CD8-positive, alpha-beta memory T cell (primary cell): ENCODE results near the gene MAVS. TPM values are rescaled to one million over a fixed set of nuclear protein-coding genes. Genes with fewer than 3 reads are reported as not detected.
"Not testable (repeated sequence)": the region's sequence is repeated elsewhere in the genome, so short reads cannot be mapped to it uniquely, and the experiment has no call there.

Experiments
- CTCF ChIA-PET: fragments of 350-600 bp; sonication (Branson Sonifier 250); formaldehyde crosslinking; loops from one replicate; lab custom pipeline; 2021; ENCODE audit warnings: antibody characterized with exemption; lab: Charles Lee
- POLR2A ChIA-PET: fragments of 350-600 bp; sonication (Branson Sonifier 250); formaldehyde crosslinking; loops from one replicate; lab custom pipeline; 2021; ENCODE audit warnings: antibody characterized with exemption; lab: Charles Lee
- DNase-seq, 5 donors: peaks; one replicate each; pipeline versions ENCODE4 v3.0.0 to v3.0.0-alpha.2; 2020 to 2022; ENCODE audit warnings: mixed read lengths in 1 of 5
- H3K27ac ChIP-seq: one replicate; pipeline ENCODE4 v1.7.0; 2013; ENCODE audit warnings: low read depth, mild to moderate bottlenecking, low read length, moderate library complexity
- H3K27me3 ChIP-seq: 2 replicates; pipeline ENCODE4 v1.7.0; 2013; ENCODE audit warnings: low read length, mild to moderate bottlenecking; ENCODE audit not compliant: insufficient read depth, poor library complexity, severe bottlenecking
- H3K36me3 ChIP-seq: 2 replicates; pipeline ENCODE4 v1.7.0; 2013; ENCODE audit warnings: mild to moderate bottlenecking, low read length, moderate library complexity; ENCODE audit not compliant: insufficient read depth
- H3K4me1 ChIP-seq: 2 replicates; pipeline ENCODE4 v1.7.0; 2013; ENCODE audit warnings: mild to moderate bottlenecking, low read length, moderate library complexity; ENCODE audit not compliant: insufficient read depth
- H3K4me3 ChIP-seq: 2 replicates; pipeline ENCODE4 v1.7.0; 2013; ENCODE audit warnings: mild to moderate bottlenecking, low read length
- H3K9me3 ChIP-seq: 2 replicates; pipeline ENCODE4 v1.7.0; 2013; ENCODE audit warnings: mild to moderate bottlenecking, low read length
- H3K27ac Mint-ChIP-seq, 8 donors: one replicate each; pipeline ENCODE4 v1.8.0; 2020 to 2021; ENCODE audit warnings: mixed read lengths in 8 of 8, mild to moderate bottlenecking in 6 of 8, inconsistent platforms in 3 of 8, moderate library complexity in 3 of 8
- H3K27me3 Mint-ChIP-seq, 2 donors: one replicate each; pipeline ENCODE4 v1.8.0; 2020 to 2021; ENCODE audit warnings: mixed read lengths in 2 of 2, mild to moderate bottlenecking in 1 of 2, moderate library complexity in 1 of 2
- H3K36me3 Mint-ChIP-seq, 3 donors: one replicate each; pipeline ENCODE4 v1.8.0; 2020 to 2021; ENCODE audit warnings: mixed read lengths in 3 of 3, inconsistent platforms in 1 of 3, mild to moderate bottlenecking in 1 of 3
- H3K4me1 Mint-ChIP-seq, 3 donors: one replicate each; pipeline ENCODE4 v1.8.0; 2020 to 2021; ENCODE audit warnings: mixed read lengths in 3 of 3, inconsistent platforms in 1 of 3, mild to moderate bottlenecking in 1 of 3
- H3K4me3 Mint-ChIP-seq, 7 donors: one replicate each; pipeline ENCODE4 v1.8.0; 2020 to 2021; ENCODE audit warnings: mixed read lengths in 7 of 7, mild to moderate bottlenecking in 6 of 7, moderate library complexity in 4 of 7, inconsistent platforms in 2 of 7
- H3K9me3 Mint-ChIP-seq, 5 donors: one replicate each; pipeline ENCODE4 v1.8.0; 2020 to 2022; ENCODE audit warnings: mixed read lengths in 5 of 5, mild to moderate bottlenecking in 3 of 5, moderate library complexity in 2 of 5, inconsistent platforms in 1 of 5
- polyA plus RNA-seq: library from polyadenylated mRNA; unstranded; fragments of 300-500 nt; fragmentation: Illumina TruSeq; gene quantifications from one replicate; pipeline ENCODE4 v1.2.3, GENCODE V29; 2021
- total RNA-seq, 2 experiments: library from RNA; stranded (reverse); gene quantifications; one replicate each; pipeline ENCODE4 v1.2.3, GENCODE V29; 2021

MAVS gene
- total and polyA plus RNA-seq, 3 experiments from 2014 or later = 8.1 to 34.8 (median 34.3) TPM

DNA sequence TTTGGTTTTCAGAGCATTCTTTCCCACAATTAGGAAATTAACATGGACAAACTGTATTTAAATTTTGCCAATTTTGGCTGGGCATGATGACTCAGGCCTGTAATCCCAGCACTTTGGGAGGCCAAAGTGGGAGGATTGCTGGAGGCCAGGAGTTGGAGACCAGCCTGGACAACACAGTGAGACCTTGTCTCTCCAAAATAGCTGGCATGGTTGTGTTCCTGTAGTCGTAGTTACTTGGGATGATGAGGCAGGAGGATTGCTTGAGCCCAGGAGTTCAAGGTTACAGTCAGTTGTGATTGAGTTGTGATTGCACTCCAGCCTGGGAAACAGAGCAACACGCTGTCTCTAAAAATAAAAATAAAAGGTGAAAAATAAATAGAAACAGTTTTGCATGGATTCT lies 57.6 kb downstream of the MAVS start:
- Histone ChIP-seq H3K4me1 (peaks cover 44% of the 10 kb centered on the region), H3K36me3 (peaks cover 4% of the 10 kb centered on the region), H3K4me3 (no peak overlapping the region), H3K27ac (no peak overlapping the region), H3K27me3 (no peaks in the 10 kb centered on the region), H3K9me3 (no peaks in the 10 kb centered on the region)
- no peaks in the 10 kb centered on the region for H3K9me3 Mint-ChIP-seq
- ChIA-PET CTCF (interaction anchor here (1.1 kb wide), 1 partner anchor 51 kb away, joined by 3 read pairs; no protein-coding TSS in a partner anchor), POLR2A (no interaction called here)
- H3K4me1 Mint-ChIP-seq = peaks cover 65 to 90% (median 85%) of the 10 kb centered on the region in 3 donors
- H3K36me3 Mint-ChIP-seq = peaks cover 3 to 26% (median 5%) of the 10 kb centered on the region in 3 donors
- peaks cover 0 to 2% of the 10 kb centered on the region in 2 donors for H3K27me3 Mint-ChIP-seq
- H3K4me3 Mint-ChIP-seq = no peak overlapping the region
- no peak for DNase-seq
- peak overlapping the region in 4 of 8 donors; percentile 6 to 78 (median 56) for H3K27ac Mint-ChIP-seq

DNA sequence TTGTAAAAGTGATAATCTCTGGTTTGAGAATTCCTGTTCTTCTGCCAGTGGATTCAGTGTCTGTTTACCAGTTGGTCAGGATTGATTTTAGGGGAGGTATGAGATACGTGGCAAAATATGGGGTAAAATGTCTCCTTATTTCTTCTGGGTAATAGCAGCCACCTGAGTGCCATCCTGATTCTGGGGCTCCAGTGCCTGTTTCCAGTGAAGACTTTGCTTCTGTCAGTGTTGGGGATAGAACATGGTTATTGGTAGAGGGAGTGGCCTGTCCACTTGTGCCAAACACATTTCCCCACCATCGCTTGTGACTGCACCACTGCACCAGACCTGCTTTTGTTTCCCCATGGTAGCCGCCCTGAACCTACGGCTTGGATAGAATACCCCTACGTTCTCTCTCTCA lies 58.2 kb downstream of the MAVS start:
- peak overlapping the region in 1 of 7 donors; percentile 2 for H3K4me3 Mint-ChIP-seq
- ChIA-PET CTCF (interaction anchor here (1.1 kb wide), 1 partner anchor 51 kb away, joined by 3 read pairs; no protein-coding TSS in a partner anchor), POLR2A (interaction anchor here (0.7 kb wide), 1 partner anchor 61 kb away, joined by 5 read pairs; no protein-coding TSS in a partner anchor)
- Histone ChIP-seq H3K9me3 (no peaks in the 10 kb centered on the region), H3K4me1 (peaks cover 38% of the 10 kb centered on the region), H3K36me3 (peaks cover 5% of the 10 kb centered on the region), H3K27ac (no peak overlapping the region), H3K4me3 (no peak overlapping the region), H3K27me3 (no peaks in the 10 kb centered on the region)
- no peaks in the 10 kb centered on the region for H3K9me3 Mint-ChIP-seq
- H3K4me1 Mint-ChIP-seq = peaks cover 62 to 87% (median 80%) of the 10 kb centered on the region in 3 donors
- DNase-seq = no peak
- peaks cover 3 to 29% (median 5%) of the 10 kb centered on the region in 3 donors for H3K36me3 Mint-ChIP-seq
- H3K27ac Mint-ChIP-seq = peak overlapping the region in 6 of 8 donors; percentile 14 to 83 (median 72)
- H3K27me3 Mint-ChIP-seq = peaks cover 0 to 2% of the 10 kb centered on the region in 2 donors

DNA sequence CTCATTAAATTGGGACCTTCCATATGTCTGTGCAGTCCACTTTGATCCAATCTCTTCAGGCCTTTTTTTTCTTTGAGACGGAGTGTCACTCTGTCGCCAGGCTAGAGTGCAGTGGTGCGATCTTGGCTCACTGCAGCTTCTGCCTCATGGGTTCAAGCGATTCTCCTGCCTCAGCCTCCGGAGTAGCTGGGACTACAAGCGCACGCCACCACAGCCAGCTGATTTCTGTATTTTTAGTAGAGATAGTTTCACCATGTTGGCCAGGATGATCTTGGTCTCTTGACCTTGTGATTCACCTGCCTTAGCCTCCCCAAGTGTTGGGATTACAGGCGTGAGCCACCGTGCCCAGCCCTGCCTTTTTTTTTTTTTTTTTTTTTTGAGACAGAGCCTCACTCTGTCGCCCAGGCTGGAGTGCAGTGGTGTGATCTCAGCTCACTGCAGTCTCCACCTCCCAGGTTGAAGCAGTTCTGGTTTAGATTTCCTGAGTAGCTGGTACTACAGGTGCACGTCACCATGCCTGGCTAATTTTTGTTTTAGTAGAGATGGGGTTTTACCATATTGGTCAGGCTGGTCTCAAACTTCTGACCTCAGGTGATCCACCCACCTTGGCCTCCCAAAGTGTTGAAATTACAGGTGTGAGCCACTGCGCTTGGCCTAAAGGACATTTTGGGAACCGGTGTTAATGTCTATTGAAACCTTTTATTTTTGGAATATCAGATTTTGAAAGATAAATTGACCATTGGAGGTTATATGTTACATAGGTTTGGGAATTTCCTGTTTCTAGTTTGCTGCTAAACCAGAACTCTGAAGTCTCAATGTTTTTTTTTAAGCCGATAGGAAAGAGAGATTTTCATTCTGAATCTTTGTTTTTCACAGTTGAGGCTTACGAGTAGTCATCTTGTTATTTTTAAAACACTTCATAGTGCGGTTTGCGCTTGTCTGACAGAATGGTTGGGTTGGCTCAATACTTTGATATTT lies 60.4 kb downstream of the MAVS start:
- not testable (repeated sequence) for H3K9me3 ChIP-seq, H3K27me3 Mint-ChIP-seq, H3K27me3 ChIP-seq, H3K9me3 Mint-ChIP-seq, H3K4me3 ChIP-seq
- H3K36me3 Mint-ChIP-seq = peaks cover 3 to 44% (median 12%) of the 10 kb centered on the region in 3 donors
- peaks cover 24% of the 10 kb centered on the region for H3K36me3 ChIP-seq
- H3K4me3 Mint-ChIP-seq = peak overlapping the region; percentile 12 to 86 (median 67)
- peak overlapping the region; percentile 13 for H3K27ac ChIP-seq
- ChIA-PET CTCF (interaction anchor here (0.8 to 1.3 kb wide), 6 partner anchors 9 to 178 kb away, joined by 3 to 5 read pairs (median 4); partner anchors contain the start of gene AP5S1), POLR2A (interaction anchor here (0.6 to 1.1 kb wide), 3 partner anchors 11 to 42 kb away, joined by 3 to 13 read pairs (median 3); no protein-coding TSS in a partner anchor)
- H3K27ac Mint-ChIP-seq = peak overlapping the region; percentile 85 to 95 (median 88)
- H3K4me1 Mint-ChIP-seq = peaks cover 50 to 83% (median 66%) of the 10 kb centered on the region in 3 donors
- peak; percentile 16 to 67 (median 31) for DNase-seq
- peaks cover 22% of the 10 kb centered on the region for H3K4me1 ChIP-seq

DNA sequence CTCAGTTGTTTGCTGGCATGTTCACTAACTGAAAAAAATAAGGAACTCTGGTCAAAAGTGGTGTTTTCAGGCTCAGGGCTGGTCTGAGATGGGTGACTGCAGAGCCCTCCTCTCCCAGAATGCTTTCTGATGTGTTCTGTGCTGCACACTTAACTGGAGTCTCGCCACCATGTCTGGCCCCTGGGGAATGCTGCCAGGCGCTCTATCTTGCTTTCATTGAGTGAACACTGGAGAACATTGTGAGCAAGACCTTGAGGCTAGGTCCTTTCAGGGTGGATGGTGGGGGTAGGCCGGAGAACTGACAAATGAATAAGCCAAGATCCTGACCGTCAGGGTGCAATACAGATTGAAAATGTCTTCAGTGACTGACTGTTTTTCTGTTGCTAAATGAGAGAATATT lies 62.0 kb downstream of the MAVS start:
- no peak for DNase-seq
- Mint-ChIP-seq H3K36me3 (peaks cover 3 to 56% (median 20%) of the 10 kb centered on the region in 3 donors), H3K9me3 (no peaks in the 10 kb centered on the region), H3K4me3 (peak overlapping the region in 1 of 7 donors; percentile 39), H3K27ac (peak overlapping the region in 6 of 8 donors; percentile 64 to 85 (median 70)), H3K4me1 (peaks cover 45 to 75% (median 54%) of the 10 kb centered on the region in 3 donors), H3K27me3 (no peaks in the 10 kb centered on the region)
- CTCF ChIA-PET = no interaction called here
- peaks cover 22% of the 10 kb centered on the region for H3K4me1 ChIP-seq
- H3K9me3 ChIP-seq = no peaks in the 10 kb centered on the region
- POLR2A ChIA-PET = no interaction called here
- peaks cover 30% of the 10 kb centered on the region for H3K36me3 ChIP-seq
- H3K27me3 ChIP-seq = no peaks in the 10 kb centered on the region
- H3K27ac ChIP-seq = no peak overlapping the region
- no peak overlapping the region for H3K4me3 ChIP-seq

DNA sequence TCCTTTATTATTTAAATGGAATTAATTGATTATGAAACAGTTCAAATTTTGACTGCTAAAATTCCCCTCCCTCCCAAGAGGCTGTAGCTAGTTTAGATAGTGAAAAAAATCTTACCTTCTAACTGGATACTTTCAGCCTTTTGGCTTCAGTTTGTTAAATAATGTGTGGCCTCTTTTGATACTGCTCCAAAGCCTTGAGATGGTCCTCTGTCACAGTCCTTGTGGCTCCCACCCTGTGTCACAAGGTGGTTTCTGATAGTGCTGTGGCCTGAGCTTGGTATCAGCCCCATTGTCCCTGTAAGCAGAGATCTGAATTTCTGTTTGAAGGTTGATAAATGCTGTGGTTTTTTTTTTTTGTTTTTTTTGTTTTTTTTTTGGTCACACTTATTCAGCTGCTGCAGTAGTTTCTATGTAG lies 63.3 kb downstream of the MAVS start:
- CTCF ChIA-PET = no interaction called here

DNA sequence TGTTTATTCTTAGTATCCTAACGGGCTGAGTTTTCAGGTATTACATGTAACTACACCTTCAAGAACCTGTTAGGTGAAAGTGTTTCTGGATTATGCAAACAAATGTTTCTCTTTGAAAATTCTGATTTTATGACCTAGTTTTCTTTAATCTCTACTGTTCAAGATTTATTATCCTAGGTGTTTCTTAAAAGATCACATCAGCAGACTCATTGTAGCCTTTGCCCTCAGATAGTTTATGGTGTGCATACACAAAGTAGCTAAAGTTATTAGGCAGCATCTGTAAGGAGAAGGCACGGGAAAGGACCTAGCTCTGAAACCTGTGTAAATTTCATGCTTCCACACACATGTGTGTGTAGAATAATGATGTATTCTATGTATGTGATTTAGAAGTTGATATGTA lies 64.2 kb downstream of the MAVS start:
- no peaks in the 10 kb centered on the region for H3K9me3 ChIP-seq
- no peak overlapping the region for H3K27ac ChIP-seq
- ChIA-PET POLR2A (no interaction called here), CTCF (no interaction called here)
- H3K4me3 Mint-ChIP-seq = no peak overlapping the region
- peaks cover 22% of the 10 kb centered on the region for H3K4me1 ChIP-seq
- DNase-seq = no peak
- H3K27me3 Mint-ChIP-seq = no peaks in the 10 kb centered on the region
- H3K4me3 ChIP-seq = no peak overlapping the region
- H3K36me3 ChIP-seq = peaks cover 40% of the 10 kb centered on the region
- H3K27me3 ChIP-seq = no peaks in the 10 kb centered on the region
- peak overlapping the region in 3 of 8 donors; percentile 17 to 76 (median 56) for H3K27ac Mint-ChIP-seq
- H3K9me3 Mint-ChIP-seq = no peaks in the 10 kb centered on the region
- peaks cover 7 to 71% (median 25%) of the 10 kb centered on the region in 3 donors for H3K36me3 Mint-ChIP-seq
- H3K4me1 Mint-ChIP-seq = peaks cover 42 to 75% (median 56%) of the 10 kb centered on the region in 3 donors

More for the DNA sequence above, 63.3 kb downstream of the MAVS start:
- H3K27ac Mint-ChIP-seq = peak overlapping the region in 5 of 8 donors; percentile 22 to 98 (median 63)
- Histone ChIP-seq H3K27ac (no peak overlapping the region), H3K4me1 (peaks cover 22% of the 10 kb centered on the region), H3K9me3 (no peaks in the 10 kb centered on the region), H3K36me3 (peaks cover 40% of the 10 kb centered on the region), H3K4me3 (no peak overlapping the region), H3K27me3 (no peaks in the 10 kb centered on the region)
- H3K9me3 Mint-ChIP-seq = no peaks in the 10 kb centered on the region
- H3K36me3 Mint-ChIP-seq = peaks cover 3 to 65% (median 20%) of the 10 kb centered on the region in 3 donors
- POLR2A ChIA-PET = interaction anchor here (0.6 kb wide), 1 partner anchor 22 kb away, joined by 5 read pairs; no protein-coding TSS in a partner anchor
- no peak overlapping the region for H3K4me3 Mint-ChIP-seq
- no peaks in the 10 kb centered on the region for H3K27me3 Mint-ChIP-seq
- peaks cover 38 to 72% (median 50%) of the 10 kb centered on the region in 3 donors for H3K4me1 Mint-ChIP-seq
- DNase-seq = no peak

DNA sequence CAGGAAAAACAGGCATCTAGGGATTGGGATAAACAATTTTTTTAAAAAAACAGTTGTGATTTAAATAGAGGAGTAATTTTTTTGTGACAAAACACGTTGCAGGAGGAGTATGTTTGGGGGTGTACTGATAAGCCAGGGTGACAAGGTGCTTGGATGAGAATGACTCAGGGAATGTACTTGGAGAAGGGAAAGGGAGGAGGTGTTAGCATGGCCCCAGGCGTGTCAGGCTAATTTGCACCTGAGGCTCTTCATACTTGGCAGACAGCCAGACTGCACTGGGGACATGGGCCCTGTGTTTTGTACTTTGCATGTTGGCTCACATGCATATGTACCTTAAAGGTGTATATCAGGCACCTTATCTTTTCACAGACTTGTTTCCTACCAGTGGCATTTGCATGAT lies 65.3 kb downstream of the MAVS start:
- H3K27ac Mint-ChIP-seq = peak overlapping the region in 5 of 8 donors; percentile 20 to 76 (median 54)
- DNase-seq = no peak
- peaks cover 46 to 75% (median 56%) of the 10 kb centered on the region in 3 donors for H3K4me1 Mint-ChIP-seq
- Histone ChIP-seq H3K27me3 (no peaks in the 10 kb centered on the region), H3K9me3 (no peaks in the 10 kb centered on the region), H3K4me1 (peaks cover 18% of the 10 kb centered on the region), H3K36me3 (peaks cover 40% of the 10 kb centered on the region), H3K4me3 (no peak overlapping the region), H3K27ac (no peak overlapping the region)
- no peak overlapping the region for H3K4me3 Mint-ChIP-seq
- POLR2A ChIA-PET = no interaction called here
- CTCF ChIA-PET = no interaction called here
- peaks cover 9 to 83% (median 26%) of the 10 kb centered on the region in 3 donors for H3K36me3 Mint-ChIP-seq
- H3K27me3 Mint-ChIP-seq = no peaks in the 10 kb centered on the region
- no peaks in the 10 kb centered on the region for H3K9me3 Mint-ChIP-seq
